ENCODE measurements around the gene EVX2. TPM values are rescaled to one million over a fixed set of nuclear protein-coding genes. Genes with fewer than 3 reads are reported as not detected.

The EVX2 gene
- total and polyA plus RNA-seq, 2 of the 4 experiments (the other 2 are of a cell fraction): not detected

DNA sequence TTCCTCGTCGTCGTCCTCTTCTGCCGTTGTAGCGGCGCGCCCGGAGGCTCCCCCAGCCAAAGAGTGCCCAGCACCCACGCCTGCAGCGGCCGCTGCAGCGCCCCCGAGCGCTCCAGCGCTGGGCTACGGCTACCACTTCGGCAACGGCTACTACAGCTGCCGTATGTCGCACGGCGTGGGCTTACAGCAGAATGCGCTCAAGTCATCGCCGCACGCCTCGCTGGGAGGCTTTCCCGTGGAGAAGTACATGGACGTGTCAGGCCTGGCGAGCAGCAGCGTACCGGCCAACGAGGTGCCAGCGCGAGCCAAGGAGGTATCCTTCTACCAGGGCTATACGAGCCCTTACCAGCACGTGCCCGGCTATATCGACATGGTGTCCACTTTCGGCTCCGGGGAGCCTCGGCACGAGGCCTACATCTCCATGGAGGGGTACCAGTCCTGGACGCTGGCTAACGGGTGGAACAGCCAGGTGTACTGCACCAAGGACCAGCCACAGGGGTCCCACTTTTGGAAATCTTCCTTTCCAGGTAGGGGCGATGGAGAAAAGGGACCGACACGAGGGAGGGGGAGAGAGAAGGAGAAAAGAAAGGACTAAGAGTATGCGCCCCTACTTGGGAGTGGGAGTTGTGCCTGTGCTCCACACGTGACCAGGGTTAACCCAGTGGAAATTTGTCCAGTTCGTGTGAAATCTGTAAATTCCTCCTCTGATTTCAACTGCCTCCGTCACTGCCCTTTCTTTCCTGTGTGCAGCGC is 9.6 kb upstream of the EVX2 start (continued):
- no peak for TF ChIP-seq SMC3 (IDR thresholded peaks at IDR 0.05; ENCODE audit: low read depth, low read length)

DNA sequence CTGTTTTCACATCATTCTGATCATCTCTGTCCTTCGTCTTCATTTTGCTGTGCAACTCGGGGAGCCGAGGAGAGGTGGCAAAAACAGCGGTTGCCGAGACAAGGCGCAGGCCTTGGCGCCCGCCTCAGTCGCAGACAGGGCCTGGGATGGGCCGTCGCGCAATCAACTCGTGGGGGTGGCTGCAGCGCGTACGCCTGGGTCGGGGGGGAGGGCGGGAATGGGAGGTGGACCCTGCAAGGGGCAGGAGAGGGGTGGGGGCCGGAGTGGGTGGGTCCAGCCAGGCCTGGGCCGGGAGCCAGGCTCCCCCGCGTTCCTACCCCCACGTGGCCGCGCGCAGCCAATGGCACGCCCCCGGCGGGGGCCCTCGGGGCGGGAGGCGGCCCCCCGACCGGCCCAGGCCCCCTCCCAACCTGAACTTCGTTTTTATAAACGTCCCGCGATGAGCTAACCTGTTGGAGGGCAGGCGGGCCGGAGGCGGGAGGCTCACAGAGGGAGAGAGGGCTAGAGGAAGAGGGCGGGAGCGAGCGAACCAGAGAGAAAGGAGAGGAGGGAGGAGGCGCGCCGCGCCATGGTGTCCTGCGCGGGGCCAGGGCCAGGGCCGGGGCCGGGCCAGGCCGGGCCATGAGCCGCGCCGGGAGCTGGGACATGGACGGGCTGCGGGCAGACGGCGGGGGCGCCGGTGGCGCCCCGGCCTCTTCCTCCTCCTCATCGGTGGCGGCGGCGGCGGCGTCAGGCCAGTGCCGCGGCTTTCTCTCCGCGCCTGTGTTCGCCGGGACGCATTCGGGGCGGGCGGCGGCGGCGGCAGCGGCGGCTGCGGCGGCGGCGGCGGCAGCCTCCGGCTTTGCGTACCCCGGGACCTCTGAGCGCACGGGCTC is 8.7 kb upstream of the EVX2 start, which contains the start of gene HOXD13:
Gene HOXD13 (plus strand): TSS at position 452 of the 875 bp plus-strand sequence. CDS start 170 bp downstream, at position 622.
- H3K56ac ChIP-seq (ENCODE audit: extremely low read depth, insufficient read depth, low read length): no peak within 1 kb of the TSS
- H4K5ac ChIP-seq (ENCODE audit: low read depth, low read length): no peak within 1 kb of the TSS
- no peak within 1 kb of the TSS for H3K18ac ChIP-seq (ENCODE audit: low read depth, low read length)
- no peak for TF ChIP-seq BHLHE40 (IDR thresholded peaks at IDR 0.05; ENCODE audit: low read depth, low read length)
- TF ChIP-seq POLR2A (IDR thresholded peaks at IDR 0.05; ENCODE audit: low read depth, low read length): no peak
- TF ChIP-seq FOS (IDR thresholded peaks at IDR 0.05; ENCODE audit: low read depth, low read length): no peak
- no peak for TF ChIP-seq CEBPB (IDR thresholded peaks at IDR 0.05; ENCODE audit: low read depth, low read length)
- TF ChIP-seq CHD1 (IDR thresholded peaks at IDR 0.05; ENCODE audit: low read depth, low read length): no peak
- TF ChIP-seq MXI1 (IDR thresholded peaks at IDR 0.05; ENCODE audit: borderline replicate concordance, low read depth, low read length): no peak
- TF ChIP-seq, protein P1, sequence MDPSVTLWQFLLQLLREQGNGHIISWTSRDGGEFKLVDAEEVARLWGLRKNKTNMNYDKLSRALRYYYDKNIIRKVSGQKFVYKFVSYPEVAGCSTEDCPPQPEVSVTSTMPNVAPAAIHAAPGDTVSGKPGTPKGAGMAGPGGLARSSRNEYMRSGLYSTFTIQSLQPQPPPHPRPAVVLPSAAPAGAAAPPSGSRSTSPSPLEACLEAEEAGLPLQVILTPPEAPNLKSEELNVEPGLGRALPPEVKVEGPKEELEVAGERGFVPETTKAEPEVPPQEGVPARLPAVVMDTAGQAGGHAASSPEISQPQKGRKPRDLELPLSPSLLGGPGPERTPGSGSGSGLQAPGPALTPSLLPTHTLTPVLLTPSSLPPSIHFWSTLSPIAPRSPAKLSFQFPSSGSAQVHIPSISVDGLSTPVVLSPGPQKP (IDR thresholded peaks at IDR 0.05; ENCODE audit: borderline replicate concordance, low read depth, low read length): no peak
- TF ChIP-seq, protein P2, sequence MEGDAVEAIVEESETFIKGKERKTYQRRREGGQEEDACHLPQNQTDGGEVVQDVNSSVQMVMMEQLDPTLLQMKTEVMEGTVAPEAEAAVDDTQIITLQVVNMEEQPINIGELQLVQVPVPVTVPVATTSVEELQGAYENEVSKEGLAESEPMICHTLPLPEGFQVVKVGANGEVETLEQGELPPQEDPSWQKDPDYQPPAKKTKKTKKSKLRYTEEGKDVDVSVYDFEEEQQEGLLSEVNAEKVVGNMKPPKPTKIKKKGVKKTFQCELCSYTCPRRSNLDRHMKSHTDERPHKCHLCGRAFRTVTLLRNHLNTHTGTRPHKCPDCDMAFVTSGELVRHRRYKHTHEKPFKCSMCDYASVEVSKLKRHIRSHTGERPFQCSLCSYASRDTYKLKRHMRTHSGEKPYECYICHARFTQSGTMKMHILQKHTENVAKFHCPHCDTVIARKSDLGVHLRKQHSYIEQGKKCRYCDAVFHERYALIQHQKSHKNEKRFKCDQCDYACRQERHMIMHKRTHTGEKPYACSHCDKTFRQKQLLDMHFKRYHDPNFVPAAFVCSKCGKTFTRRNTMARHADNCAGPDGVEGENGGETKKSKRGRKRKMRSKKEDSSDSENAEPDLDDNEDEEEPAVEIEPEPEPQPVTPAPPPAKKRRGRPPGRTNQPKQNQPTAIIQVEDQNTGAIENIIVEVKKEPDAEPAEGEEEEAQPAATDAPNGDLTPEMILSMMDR (conservative IDR thresholded peaks at IDR 0.05; ENCODE audit: low read depth, low read length): no peak
- TF ChIP-seq RAD21 (IDR thresholded peaks at IDR 0.05; ENCODE audit: low read length): no peak
- peaks cover 9% of the 10 kb centered on the region for H3K9me3 ChIP-seq (ENCODE audit: control insufficient read depth, insufficient read depth, low read length)
- DNase-seq (no peak), ATAC-seq (ENCODE audit: low read depth) (no peak)
- H3K4me2 ChIP-seq (ENCODE audit: low read depth, low read length): peak within 1 kb of the TSS; percentile 20; the same call in 1 of the 2 replicates
- H3K23ac ChIP-seq (ENCODE audit: low read depth, low read length): no peak within 1 kb of the TSS
- no peaks in the 10 kb centered on the region for H3K9me1 ChIP-seq (ENCODE audit: insufficient read depth, low read length)
- H2AFZ ChIP-seq (replicated peaks; ENCODE audit: low read length, poor library complexity): peak within 1 kb of the TSS; percentile 57
- H3K9ac ChIP-seq (ENCODE audit: low read depth, low read length): no peak within 1 kb of the TSS
- H3K14ac ChIP-seq (replicated peaks; ENCODE audit: low read depth, low read length): no peak within 1 kb of the TSS
- dilution Hi-C loops (cut with HindIII; ENCODE audit: low sequenced_read_pairs, unreplicated experiment): no loop called here
- no peak within 1 kb of the TSS for H4K91ac ChIP-seq (ENCODE audit: insufficient read depth, low read depth, low read length)
- no peak within 1 kb of the TSS for H4K8ac ChIP-seq (ENCODE audit: low read depth in 2 of 2, low read length in 2 of 2)
- no peaks in the 10 kb centered on the region for H3K79me1 ChIP-seq (ENCODE audit: low read depth in 1 of 2, low read length in 2 of 2)
- in situ Hi-C loops (cut with MboI; ENCODE audit: low sequenced_read_pairs): loop anchor here (10.0 to 25.0 kb wide), 4 partner anchors 408 to 1355 kb away; no protein-coding TSS in a partner anchor
- no peak within 1 kb of the TSS for H2AK9ac ChIP-seq (replicated peaks; ENCODE audit: low read depth, low read length, poor library complexity)
- no peak within 1 kb of the TSS for H2AK5ac ChIP-seq (ENCODE audit: low read depth, low read length)
- no peaks in the 10 kb centered on the region for H3K36me3 ChIP-seq (ENCODE audit: control insufficient read depth, insufficient read depth, low read length)
- 0% methylated on average over 18 of the region's 95 CpGs; no CpG with 5 or more reads in 1 of the 2 experiments for WGBS, 2 experiments (ENCODE audit: extremely low coverage in 2 of 2, insufficient read length in 1 of 2)
- no peak within 1 kb of the TSS for H2BK15ac ChIP-seq (ENCODE audit: low read depth, low read length)
- H3K27me3 ChIP-seq (ENCODE audit: control insufficient read depth, insufficient read depth, low read length): peaks cover 90% of the 10 kb centered on the region
- peaks cover 3% of the 10 kb centered on the region; the same call in 1 of the 2 replicates for H3K4me1 ChIP-seq (ENCODE audit: control insufficient read depth, insufficient read depth, low read length)
- no peak within 1 kb of the TSS for H3K27ac ChIP-seq (ENCODE audit: insufficient read depth, low read length)
- H4K20me1 ChIP-seq (ENCODE audit: insufficient read depth, low read length): no peaks in the 10 kb centered on the region
- intact Hi-C loops (cut with micrococcal nuclease): loop anchor here (10.0 kb wide), 1 partner anchor 1388 kb away; no protein-coding TSS in a partner anchor
- no peak within 1 kb of the TSS for H2BK120ac ChIP-seq (ENCODE audit: low read depth, low read length)
- CTCF ChIA-PET: no interaction called here
- no peak within 1 kb of the TSS for H3K4ac ChIP-seq (ENCODE audit: low read depth, low read length)
- no peak within 1 kb of the TSS for H2BK5ac ChIP-seq (ENCODE audit: low read depth, low read length, poor library complexity, severe bottlenecking)
- BruUV-seq (replicated peaks): no TSS peak
- H3K4me3 ChIP-seq (ENCODE audit: insufficient read depth, low read depth, low read length): peak within 1 kb of the TSS; percentile 9; the same call in 1 of the 2 replicates
- POLR2A ChIA-PET (ENCODE audit: unreplicated experiment): no interaction called here
- H2BK20ac ChIP-seq (ENCODE audit: low read depth, low read length): no peak within 1 kb of the TSS

Measured in IMR-90 (cell line).